Duodenal mucosa (tissue), 2 donors: ENCODE measurements around the gene C10orf143.
"Not testable (repeated sequence)": the region's sequence is repeated elsewhere in the genome, so short reads cannot be mapped to it uniquely, and the experiment has no call there.

ENCODE experiments used
- H3K27ac ChIP-seq: one replicate; pipeline ENCODE4 v1.7.0; 2013; ENCODE audit warnings: low read depth, low read length
- H3K27me3 ChIP-seq, 2 donors: one replicate each; pipeline ENCODE4 v1.7.0; 2013; ENCODE audit warnings: low read length in 2 of 2, control low read depth in 1 of 2; ENCODE audit not compliant: insufficient read depth in 2 of 2, control insufficient read depth in 1 of 2
- H3K36me3 ChIP-seq, 2 donors: one replicate each; pipeline ENCODE4 v1.7.0; 2013; ENCODE audit warnings: low read length in 2 of 2, control low read depth in 1 of 2; ENCODE audit not compliant: insufficient read depth in 2 of 2, control insufficient read depth in 1 of 2
- H3K4me1 ChIP-seq, 2 donors: one replicate each; pipeline ENCODE4 v1.7.0; 2013; ENCODE audit warnings: low read length in 2 of 2, control low read depth in 1 of 2; ENCODE audit not compliant: insufficient read depth in 2 of 2, control insufficient read depth in 1 of 2
- H3K4me3 ChIP-seq, 2 donors: one replicate each; pipeline ENCODE4 v1.7.0; 2013; ENCODE audit warnings: low read length in 2 of 2, low read depth in 1 of 2
- H3K9ac ChIP-seq, 2 donors: one replicate each; pipeline ENCODE4 v1.7.0; 2013; ENCODE audit warnings: low read length in 2 of 2, low read depth in 1 of 2
- H3K9me3 ChIP-seq, 2 donors: one replicate each; pipeline ENCODE4 v1.7.0; 2013; ENCODE audit warnings: low read length in 2 of 2, control low read depth in 1 of 2; ENCODE audit not compliant: control insufficient read depth in 1 of 2

The C10orf143 gene

GRCh38 chr10:130025811-130026485 is 84.7 kb downstream of the C10orf143 start:
- Histone ChIP-seq H3K4me1 (no peaks in the 10 kb centered on the region), H3K27ac (no peak overlapping the region), H3K36me3 (no peaks in the 10 kb centered on the region), H3K27me3 (peaks cover 0 to 5% of the 10 kb centered on the region in 2 donors), H3K9ac (no peak overlapping the region), H3K9me3 (no peaks in the 10 kb centered on the region), H3K4me3 (no peak overlapping the region)

GRCh38 chr10:130025326-130025725 is 85.3 kb downstream of the C10orf143 start:
- Histone ChIP-seq H3K9me3 (no peaks in the 10 kb centered on the region), H3K27me3 (peaks cover 0 to 5% of the 10 kb centered on the region in 2 donors), H3K9ac (no peak overlapping the region), H3K4me1 (no peaks in the 10 kb centered on the region), H3K27ac (no peak overlapping the region), H3K4me3 (no peak overlapping the region), H3K36me3 (no peaks in the 10 kb centered on the region)

DNA sequence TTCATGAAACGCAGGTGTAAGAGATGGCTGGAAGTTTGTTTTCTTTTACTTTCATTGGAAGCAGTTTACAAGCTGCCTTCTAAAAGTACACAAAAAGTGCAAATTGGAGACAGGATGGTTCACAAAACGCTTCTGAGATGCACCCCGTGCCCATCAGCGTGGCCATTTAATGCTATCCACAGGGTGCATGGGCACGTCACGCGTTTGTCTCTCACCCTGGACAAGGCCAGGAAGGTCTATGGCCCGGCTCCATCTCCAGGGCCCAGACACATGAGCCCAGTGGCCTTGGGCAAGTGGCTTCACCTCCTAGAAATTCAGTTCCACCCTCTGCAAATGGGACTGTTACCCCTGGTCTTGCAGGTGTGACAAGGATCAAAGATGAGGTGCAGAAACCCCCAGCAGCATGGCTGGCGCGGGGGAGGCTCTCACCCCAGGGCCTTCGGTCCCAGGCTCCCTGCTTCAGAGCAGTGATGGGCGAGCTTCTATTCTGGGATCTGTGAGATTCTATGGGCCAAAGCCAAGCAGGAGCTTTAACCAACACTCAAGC is 85.8 kb downstream of the C10orf143 start:
- Histone ChIP-seq H3K36me3 (no peaks in the 10 kb centered on the region), H3K9ac (no peak overlapping the region), H3K4me1 (no peaks in the 10 kb centered on the region), H3K9me3 (no peaks in the 10 kb centered on the region), H3K4me3 (no peak overlapping the region), H3K27ac (no peak overlapping the region), H3K27me3 (peaks cover 0 to 5% of the 10 kb centered on the region in 2 donors)

GRCh38 chr10:130024326-130024725 is 86.3 kb downstream of the C10orf143 start:
- H3K4me1 ChIP-seq, H3K27me3 ChIP-seq, H3K9ac ChIP-seq, H3K4me3 ChIP-seq, H3K27ac ChIP-seq, H3K36me3 ChIP-seq, H3K9me3 ChIP-seq: not testable (repeated sequence)

GRCh38 chr10:130023454-130024230 is 87.0 kb downstream of the C10orf143 start:
- H3K27me3 ChIP-seq, result peaks cover 0 to 5% of the 10 kb centered on the region in 2 donors
- no peaks in the 10 kb centered on the region for H3K36me3 ChIP-seq
- no peaks in the 10 kb centered on the region for H3K4me1 ChIP-seq
- H3K9ac ChIP-seq, result no peak overlapping the region
- H3K27ac ChIP-seq, result no peak overlapping the region
- no peak overlapping the region for H3K4me3 ChIP-seq
- no peaks in the 10 kb centered on the region for H3K9me3 ChIP-seq

DNA sequence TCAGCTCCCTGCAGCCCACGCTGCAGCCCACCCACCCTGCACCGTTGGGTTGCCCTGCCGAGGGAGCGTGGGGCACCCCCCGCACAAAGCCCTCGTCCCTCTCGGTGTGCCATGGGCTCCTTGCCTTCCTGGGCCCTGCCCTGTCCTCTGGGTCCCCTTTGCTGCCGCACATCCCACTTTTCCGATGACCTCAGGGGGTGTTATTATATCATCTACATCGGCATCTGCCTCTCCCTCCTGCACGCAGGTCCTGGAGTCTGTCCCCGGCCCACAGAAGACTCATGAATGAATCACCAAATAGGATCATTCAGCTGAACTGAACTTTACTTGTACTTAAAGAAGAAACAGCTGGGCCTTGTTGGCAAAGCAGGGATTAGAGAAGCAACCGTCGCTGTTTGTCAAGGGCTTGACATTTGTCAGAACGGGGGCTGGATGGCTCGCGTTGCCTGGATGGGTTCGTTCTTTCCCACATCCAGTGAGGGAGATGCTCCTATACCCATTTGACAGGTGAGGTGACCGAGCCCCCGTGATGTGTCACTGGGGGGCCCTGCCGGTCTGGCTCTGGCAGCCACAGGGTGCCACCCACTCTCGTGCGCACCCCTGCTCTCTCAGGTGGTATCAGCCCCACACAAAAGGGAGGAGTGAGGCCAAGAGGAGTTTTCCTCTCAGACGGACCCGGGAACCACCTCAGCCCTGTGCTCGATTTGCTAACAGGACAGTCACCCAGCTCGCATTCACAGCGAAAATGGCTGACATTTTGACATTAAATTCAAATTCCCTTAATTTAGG is 87.9 kb downstream of the C10orf143 start:
- Histone ChIP-seq H3K4me1 (no peaks in the 10 kb centered on the region), H3K27ac (no peak overlapping the region), H3K36me3 (no peaks in the 10 kb centered on the region), H3K27me3 (peaks cover 0 to 5% of the 10 kb centered on the region in 2 donors), H3K4me3 (no peak overlapping the region), H3K9me3 (no peaks in the 10 kb centered on the region), H3K9ac (no peak overlapping the region)

DNA sequence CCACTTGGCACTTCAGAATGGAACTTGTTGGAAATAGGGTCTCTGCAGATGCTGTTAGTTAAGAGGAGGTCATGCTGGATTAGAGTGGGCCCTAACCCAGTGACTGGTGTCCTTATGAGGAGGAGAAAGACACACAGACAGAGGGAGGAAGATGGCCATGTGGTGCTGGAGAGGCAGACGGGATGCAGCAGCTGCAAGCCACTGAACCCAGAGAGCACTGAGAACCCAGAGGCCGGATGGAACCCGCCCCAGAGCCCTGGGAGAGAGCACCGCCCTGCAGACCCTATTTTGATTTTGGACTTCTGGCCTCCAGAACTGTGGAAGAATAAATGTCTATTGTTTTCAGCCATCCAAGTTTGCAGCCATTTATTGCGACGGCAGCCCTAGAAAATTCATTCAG is 88.5 kb downstream of the C10orf143 start:
- no peak overlapping the region for H3K4me3 ChIP-seq
- H3K9ac ChIP-seq, result no peak overlapping the region
- no peaks in the 10 kb centered on the region for H3K9me3 ChIP-seq
- H3K4me1 ChIP-seq, result no peaks in the 10 kb centered on the region
- H3K27me3 ChIP-seq, result peaks cover 0 to 5% of the 10 kb centered on the region in 2 donors
- no peak overlapping the region for H3K27ac ChIP-seq
- no peaks in the 10 kb centered on the region for H3K36me3 ChIP-seq

- no peaks in the 10 kb centered on the region for H3K36me3 ChIP-seq
- no peak overlapping the region for H3K9ac ChIP-seq
- no peak overlapping the region for H3K27ac ChIP-seq
- no peak overlapping the region for H3K4me3 ChIP-seq
- no peaks in the 10 kb centered on the region for H3K9me3 ChIP-seq
- peaks cover 0 to 5% of the 10 kb centered on the region in 2 donors for H3K27me3 ChIP-seq
- no peaks in the 10 kb centered on the region for H3K4me1 ChIP-seq
Observed at GRCh38 chr10:130021383-130021950, 89.2 kb downstream of the C10orf143 start.

- no peaks in the 10 kb centered on the region for H3K9me3 ChIP-seq
Observed at GRCh38 chr10:130020651-130021382, 89.8 kb downstream of the C10orf143 start.

More at GRCh38 chr10:130020651-130021382, 89.8 kb downstream of the C10orf143 start:
- H3K27me3 ChIP-seq, result peaks cover 0 to 5% of the 10 kb centered on the region in 2 donors
- H3K9ac ChIP-seq, result no peak overlapping the region
- no peaks in the 10 kb centered on the region for H3K36me3 ChIP-seq
- H3K27ac ChIP-seq, result no peak overlapping the region
- H3K4me3 ChIP-seq, result no peak overlapping the region
- no peaks in the 10 kb centered on the region for H3K4me1 ChIP-seq
